Left ventricle myocardium superior (tissue), 1 donor: Measurements from ENCODE around the gene CORO2B. TPM values are rescaled to one million over a fixed set of nuclear protein-coding genes. Genes with fewer than 3 reads are reported as not detected.

Experiments
- ATAC-seq: fragments of 200-7000 bp; cut with Tn5 transposase; one replicate; pipeline ENCODE4 v1.9.1; 2020; ENCODE audit warnings: mild to moderate bottlenecking, moderate library complexity
- DNase-seq: peaks from one replicate; pipeline ENCODE4 v3.0.0-alpha.2; 2020
- intact Hi-C: fragments of 100-400 bp; cut with micrococcal nuclease; formaldehyde crosslinking; loops from one replicate; pipeline ENCODE4 v1.11.0; 2022
- total RNA-seq: library from RNA; stranded (reverse); fragmentation: NEBNext Ultra II Directional; extraction: Animal tissue kit (Norgen Biotek cat#: 25700); gene quantifications from one replicate; pipeline ENCODE4 v1.2.1, GENCODE V29; 2021
- donor health status: DM: no; HTN: yes; CAD: no; lungs with severe emphysema.

Gene CORO2B
- total RNA-seq, 1 donor from 2014 or later, result 5.9 TPM

- intact Hi-C loops, result no loop called here
- peak; percentile 31 for ATAC-seq
- DNase-seq, result peak; percentile 70
Observed at GRCh38 chr15:68650901-68651709, 72.3 kb downstream of the CORO2B start.

DNA sequence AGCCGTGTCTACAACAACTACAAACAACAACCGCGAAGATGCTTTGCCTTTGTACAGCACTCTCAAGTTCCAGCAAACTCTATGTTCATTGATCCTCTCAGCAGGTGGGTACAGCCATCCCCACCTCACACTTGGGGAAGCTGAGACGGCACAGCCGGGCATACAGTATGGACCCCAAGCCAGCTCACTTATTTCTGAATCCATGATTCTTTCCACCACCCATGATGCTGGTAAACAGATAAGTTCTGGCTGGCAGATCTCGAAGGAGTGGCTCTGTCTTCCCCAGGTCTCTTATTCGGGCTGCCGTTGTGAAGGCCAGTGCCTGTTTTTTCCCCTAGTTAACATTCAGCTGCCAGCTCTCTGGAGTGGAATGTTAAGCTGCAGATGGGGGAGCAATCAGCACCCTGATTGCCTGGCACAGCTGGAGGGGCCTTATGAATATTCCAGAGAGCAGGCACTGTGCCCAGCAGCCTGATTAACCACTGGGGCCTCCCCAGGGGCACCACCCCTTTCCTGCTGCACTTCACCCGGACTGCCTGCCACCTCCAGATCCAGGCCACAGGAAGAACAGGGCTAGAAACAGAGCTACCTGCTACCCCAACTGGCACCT is 73.2 kb downstream of the CORO2B start:
- DNase-seq, result peak; percentile 81
- intact Hi-C loops, result no loop called here
- peak; percentile 93 for ATAC-seq

GRCh38 chr15:68653031-68653635 is 74.3 kb downstream of the CORO2B start:
- intact Hi-C loops, result no loop called here
- no peak for ATAC-seq
- DNase-seq, result no peak

DNA sequence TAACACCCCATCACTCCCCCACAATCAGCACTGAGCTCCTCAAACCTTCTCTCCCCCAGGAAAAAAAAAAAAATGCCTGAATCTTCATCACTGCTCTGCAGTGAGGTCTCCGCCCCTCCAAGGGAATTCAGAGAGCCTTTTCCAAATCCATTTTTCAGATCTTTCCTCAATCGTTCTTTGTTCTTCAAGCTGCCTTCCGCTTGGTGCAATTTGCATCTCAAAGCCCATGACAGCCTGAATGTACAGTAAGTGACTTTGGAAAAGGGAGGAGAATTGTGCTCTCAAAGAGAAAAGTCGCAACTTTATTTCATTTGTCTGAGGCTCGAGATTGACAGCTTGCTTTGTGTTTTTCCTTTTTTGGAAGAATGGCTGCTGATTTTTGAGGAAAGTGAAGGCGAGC is 75.0 kb downstream of the CORO2B start:
- intact Hi-C loops, result no loop called here
- DNase-seq (no peak), ATAC-seq (no peak)

DNA sequence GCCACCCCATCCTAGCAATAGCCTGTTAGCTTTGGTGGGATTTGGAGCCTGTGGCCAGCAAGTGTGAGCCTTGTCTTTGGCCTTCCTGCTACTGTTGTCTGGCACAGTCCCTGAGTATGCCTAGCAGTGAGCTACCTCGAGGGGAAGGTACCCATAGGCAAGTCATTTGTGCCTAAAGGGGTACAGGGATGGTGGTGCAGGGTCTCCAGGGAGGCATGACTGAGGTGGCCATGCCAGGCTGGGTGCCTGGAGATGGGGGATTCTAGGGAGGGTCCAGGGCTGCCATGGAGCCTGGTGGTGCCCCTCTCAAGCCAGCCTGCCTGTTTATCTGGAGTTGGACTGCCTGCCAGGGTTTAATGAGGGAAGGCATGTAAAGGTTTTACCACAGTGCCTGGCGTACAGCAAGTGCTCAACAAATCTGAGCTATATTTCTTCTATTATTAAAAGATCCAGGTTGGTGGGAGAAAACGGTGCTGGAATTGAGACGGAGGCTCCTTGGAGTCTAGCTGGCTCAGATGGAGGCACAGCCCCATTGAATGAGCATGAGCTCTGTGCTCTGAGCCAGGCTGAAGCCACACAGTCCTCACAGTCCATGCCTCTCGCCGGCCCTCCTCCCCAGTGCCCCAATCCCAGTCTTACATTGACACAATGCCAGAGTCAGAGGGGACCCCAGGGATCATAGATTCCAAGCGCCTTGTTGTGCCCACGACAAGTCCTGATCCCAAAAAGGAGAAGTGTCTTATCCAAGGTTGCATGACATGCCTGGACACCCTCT is 76.2 kb downstream of the CORO2B start:
- DNase-seq (no peak), ATAC-seq (no peak)
- intact Hi-C loops, result no loop called here

DNA sequence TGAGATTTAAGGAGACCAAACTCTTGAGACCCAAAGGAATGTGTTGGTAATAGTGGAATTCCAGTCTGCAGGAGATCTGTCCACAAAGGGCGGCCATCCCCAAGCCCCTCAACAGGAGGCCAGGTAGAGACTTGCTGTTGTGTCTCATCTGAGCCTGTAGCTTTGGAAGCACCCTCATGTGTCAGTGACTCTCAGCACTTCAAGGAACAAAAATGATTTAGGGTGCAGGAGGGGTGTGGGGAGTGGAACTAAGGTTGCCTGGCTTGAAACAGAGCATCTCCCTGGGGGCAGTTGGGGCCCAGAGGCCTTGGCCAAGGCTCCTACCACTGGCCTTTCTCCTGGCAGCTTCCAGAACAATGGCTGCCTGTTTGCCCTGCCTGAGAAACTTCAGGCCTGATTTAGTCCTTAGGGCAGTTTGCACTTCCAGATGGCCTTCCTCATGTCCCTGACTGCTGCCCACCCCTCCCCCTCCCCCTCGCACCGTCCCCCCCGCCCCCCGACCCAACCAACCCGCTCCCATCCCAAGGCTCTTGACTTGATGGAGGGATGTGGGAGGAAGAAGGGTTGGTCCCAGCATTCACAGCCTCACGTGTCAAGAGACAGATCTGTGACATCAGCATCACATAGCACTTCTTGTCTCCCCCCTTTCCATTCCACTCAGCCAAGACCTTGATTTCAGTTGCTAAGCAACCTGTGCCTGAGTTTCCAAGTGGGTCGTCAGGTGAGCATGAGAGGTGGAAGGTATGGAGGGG is 77.1 kb downstream of the CORO2B start:
- DNase-seq (no peak), ATAC-seq (no peak)
- intact Hi-C loops, result no loop called here

- no peak for ATAC-seq
- DNase-seq, result no peak
- intact Hi-C loops, result no loop called here
Observed at GRCh38 chr15:68656438-68656739, 77.6 kb downstream of the CORO2B start.

GRCh38 chr15:68658151-68658550 is 79.4 kb downstream of the CORO2B start:
- DNase-seq (peak; percentile 61), ATAC-seq (peak; percentile 67)
- intact Hi-C loops, result no loop called here

- intact Hi-C loops, result no loop called here
- ATAC-seq, result peak; percentile 22
- no peak for DNase-seq
Observed at GRCh38 chr15:68658641-68659358, 80.0 kb downstream of the CORO2B start.

GRCh38 chr15:68663526-68663925 is 84.7 kb downstream of the CORO2B start:
- ATAC-seq (no peak), DNase-seq (no peak)
- intact Hi-C loops, result no loop called here

DNA sequence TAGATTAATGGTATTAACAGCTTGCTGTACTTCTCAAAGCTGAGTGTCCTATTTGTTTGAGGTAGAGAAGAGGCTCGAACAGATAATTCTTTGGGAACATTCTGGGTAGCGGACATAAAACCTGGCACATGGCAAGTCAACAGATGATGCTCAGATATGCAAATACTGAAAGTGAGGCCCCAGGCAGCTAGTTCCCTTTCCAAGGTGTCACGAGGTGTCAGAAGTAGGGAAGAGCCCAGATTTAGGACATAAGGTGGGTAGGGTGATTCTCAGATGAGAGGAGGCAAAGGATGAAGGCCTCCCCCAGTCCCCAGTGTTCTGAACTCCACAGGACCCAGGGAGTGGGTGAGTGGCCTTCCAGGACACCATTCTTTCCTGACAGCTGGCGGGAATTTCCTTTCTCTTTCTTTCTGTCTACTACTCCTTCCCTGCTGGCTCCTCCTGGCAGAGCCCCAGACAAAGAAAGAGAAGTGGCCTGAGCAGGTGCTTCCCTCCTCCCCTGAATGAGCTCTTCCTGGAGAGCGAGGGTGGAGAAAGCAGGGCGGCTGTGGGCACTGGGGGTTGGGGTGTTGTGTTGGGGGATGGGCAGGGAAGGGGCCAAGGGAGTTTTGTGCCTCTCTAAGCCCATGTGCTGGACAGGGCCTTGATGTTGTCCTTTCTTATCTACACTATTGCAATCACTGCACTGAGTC is 87.5 kb downstream of the CORO2B start:
- no peak for ATAC-seq

DNA sequence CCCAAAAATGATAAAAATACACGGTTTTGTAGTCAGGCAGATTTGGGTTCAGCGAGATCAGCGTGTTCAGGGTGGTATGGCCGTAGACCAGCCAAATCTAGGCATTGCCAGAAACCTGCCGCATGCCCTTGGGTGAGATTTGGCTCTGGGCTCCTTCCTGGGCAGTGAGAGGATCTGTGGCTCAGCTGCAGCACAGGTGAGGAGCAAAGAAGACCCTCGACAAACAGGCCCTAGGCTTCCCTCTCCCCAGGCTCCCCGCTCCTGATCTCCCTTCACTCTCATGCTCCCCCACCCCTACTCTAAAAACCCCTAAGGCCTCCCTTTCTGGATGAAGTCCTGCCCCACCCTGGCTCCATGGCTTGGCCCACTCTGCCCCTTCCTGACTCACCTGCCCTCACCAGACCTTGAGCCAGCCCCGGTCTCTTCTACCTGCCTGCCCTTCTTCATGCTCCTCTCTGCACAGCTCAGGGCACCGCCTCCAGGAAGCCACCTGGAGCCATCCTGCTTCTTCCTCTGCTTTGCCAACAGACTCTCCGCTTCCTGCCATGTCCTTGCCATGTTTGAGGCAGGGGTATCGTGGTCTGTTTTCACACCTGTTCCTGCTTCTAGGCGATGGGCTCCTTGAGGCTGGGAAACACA is 88.1 kb downstream of the CORO2B start:
- DNase-seq (no peak), ATAC-seq (no peak)
- intact Hi-C loops, result no loop called here

More for the DNA sequence above, 87.5 kb downstream of the CORO2B start:
- intact Hi-C loops, result no loop called here
- no peak for DNase-seq

GRCh38 chr15:68667800-68668625 is 89.2 kb downstream of the CORO2B start:
- no peak for ATAC-seq

GRCh38 chr15:68668926-68669600 is 90.3 kb downstream of the CORO2B start:
- intact Hi-C loops, result no loop called here
- DNase-seq (no peak), ATAC-seq (no peak)

More at GRCh38 chr15:68667800-68668625, 89.2 kb downstream of the CORO2B start:
- intact Hi-C loops, result no loop called here
- no peak for DNase-seq

DNA sequence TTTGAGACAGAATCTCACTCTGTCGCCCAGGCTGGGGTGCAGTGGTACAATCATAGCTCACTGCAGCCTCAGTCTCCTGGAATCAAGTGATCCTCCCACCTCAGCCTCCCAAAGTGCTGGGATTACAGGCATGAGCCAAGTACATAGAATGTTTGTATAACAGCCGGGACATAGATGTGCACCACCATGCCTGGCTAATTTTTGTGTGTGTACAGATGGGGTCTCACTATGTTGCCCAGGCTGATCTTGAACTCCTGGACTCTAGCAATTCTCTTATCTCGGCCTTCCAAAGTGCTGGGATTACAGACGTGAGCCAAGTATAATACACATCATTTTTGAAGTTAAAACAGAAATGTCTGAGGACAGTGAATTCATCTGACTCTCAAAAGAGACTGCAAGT is 93.5 kb downstream of the CORO2B start:
- no peak for DNase-seq
- no peak for ATAC-seq
- intact Hi-C loops, result loop anchor here (5.0 to 10.0 kb wide), 3 partner anchors 105 to 203 kb away; no protein-coding TSS in a partner anchor

DNA sequence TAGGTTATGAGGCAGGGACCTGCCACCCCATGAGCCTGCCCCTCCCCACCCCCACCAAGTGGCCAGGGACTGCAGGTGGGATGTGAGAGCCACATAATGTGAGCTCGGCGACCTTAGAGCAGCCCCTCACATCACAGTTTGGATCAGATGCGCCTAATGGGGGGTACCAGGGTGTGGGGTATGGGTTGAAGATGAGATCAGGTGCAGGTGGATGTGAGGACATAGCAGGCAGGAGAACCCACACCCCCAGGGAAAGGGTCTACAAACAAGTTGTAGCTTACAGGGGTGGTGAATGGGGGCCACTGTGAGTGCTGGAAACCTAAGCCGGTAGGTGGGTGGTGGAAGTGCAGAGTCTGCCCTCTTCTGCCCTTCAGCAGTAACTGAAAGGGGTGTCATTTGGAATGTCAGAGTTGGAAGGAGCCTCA is 94.0 kb downstream of the CORO2B start:
- ATAC-seq (peak; percentile 26), DNase-seq (no peak)
- intact Hi-C loops, result loop anchor here (5.0 to 10.0 kb wide), 3 partner anchors 105 to 202 kb away; no protein-coding TSS in a partner anchor
